Activated T-helper 1 cell treated with anti-CD3 and anti-CD28 coated beads, Interleukin-12 subunit alpha, Interleukin-12 subunit beta, Interleukin-2, Interleukin-4 antibody, amounts not matched to agents 30 ng/mL and 10 ng/mL and 1 ng/mL, durations not matched to agents 14 hours and 24 hours and 36 hours (primary cell): ENCODE measurements around the gene RPL23. TPM values are rescaled to one million over a fixed set of nuclear protein-coding genes. Genes with fewer than 3 reads are reported as not detected.

ENCODE experiments used
- DNase-seq: peaks from one replicate; pipeline ENCODE4 v3.0.0; 2021; ENCODE audit warnings: low spot score
- H3K27ac Mint-ChIP-seq: one replicate; pipeline ENCODE4 v1.8.0; 2021; ENCODE audit warnings: mild to moderate bottlenecking, mixed read lengths
- H3K27me3 Mint-ChIP-seq: one replicate; pipeline ENCODE4 v1.8.0; 2022; ENCODE audit warnings: mild to moderate bottlenecking, moderate library complexity, mixed read lengths; ENCODE audit not compliant: insufficient read depth
- H3K36me3 Mint-ChIP-seq: one replicate; pipeline ENCODE4 v1.8.0; 2021; ENCODE audit warnings: low read depth, mixed read lengths
- H3K4me1 Mint-ChIP-seq: one replicate; pipeline ENCODE4 v1.8.0; 2021; ENCODE audit warnings: low read depth, mixed read lengths
- H3K4me3 Mint-ChIP-seq: one replicate; pipeline ENCODE4 v1.8.0; 2021; ENCODE audit warnings: mild to moderate bottlenecking, moderate library complexity, mixed read lengths
- H3K9me3 Mint-ChIP-seq: one replicate; pipeline ENCODE4 v1.8.0; 2021; ENCODE audit warnings: mixed read lengths
- intact Hi-C: fragments of 100-400 bp; cut with micrococcal nuclease; formaldehyde crosslinking; loops from one replicate; pipeline ENCODE4 v1.15.1; 2024
- total RNA-seq: library from RNA; stranded (reverse); gene quantifications from 2 replicates; pipeline ENCODE4 v1.2.3, GENCODE V29; 2022

The RPL23 gene
- total RNA-seq = 1,847 and 1,871 TPM in 2 replicates

DNA sequence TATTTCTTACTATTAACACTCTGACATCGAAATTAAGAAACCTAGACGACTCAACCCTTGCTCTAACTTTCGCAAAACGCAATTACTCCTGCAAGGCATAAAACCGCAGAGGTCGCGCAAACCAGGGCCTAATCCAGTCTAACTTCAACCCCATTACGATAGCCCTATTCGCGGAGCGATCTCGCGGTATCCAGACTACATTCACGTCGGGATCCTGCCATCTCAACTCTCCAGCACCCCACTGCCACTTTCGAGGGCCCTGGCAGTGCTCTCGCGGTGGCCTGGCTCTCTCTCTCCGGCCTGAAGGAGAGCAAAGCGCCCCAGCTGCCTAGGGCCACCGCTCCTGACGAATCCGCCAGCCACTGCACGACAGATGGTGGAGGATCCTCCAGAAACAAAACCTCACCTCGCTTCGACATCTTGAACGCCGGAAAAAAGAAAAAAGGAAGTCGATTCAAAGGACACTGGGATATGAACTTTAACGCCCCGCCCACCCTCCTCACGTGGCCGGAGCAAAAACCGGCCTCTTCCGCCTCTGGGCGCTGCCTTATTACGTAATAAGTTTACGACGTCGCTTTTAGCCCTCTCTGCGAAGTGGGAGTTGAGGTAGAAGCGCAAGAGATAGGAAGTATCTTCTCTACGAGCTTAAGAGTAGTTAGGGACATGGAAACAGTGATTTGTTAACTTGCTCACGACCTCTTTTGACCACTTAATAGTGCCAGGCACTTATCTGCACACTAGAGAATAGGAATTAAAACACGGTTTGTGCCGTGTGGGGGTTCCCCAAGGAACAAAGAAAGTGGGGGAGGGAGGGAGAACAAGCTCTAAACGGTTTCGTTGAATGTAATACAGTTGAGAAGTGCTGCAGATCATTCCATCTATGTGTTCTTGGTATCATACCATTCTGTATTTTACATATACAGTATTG is at the start of gene RPL23:
TSS of gene RPL23 (minus strand) at position 430 of the 928 bp plus-strand sequence. CDS start at position 419, 11 bp downstream.
- Mint-ChIP-seq H3K9me3 (no peaks in the 10 kb centered on the region), H3K4me1 (peaks cover 44% of the 10 kb centered on the region), H3K4me3 (peak within 1 kb of the TSS; percentile 99), H3K36me3 (peaks cover 51% of the 10 kb centered on the region), H3K27ac (peak within 1 kb of the TSS; percentile 97), H3K27me3 (no peaks in the 10 kb centered on the region)
- intact Hi-C loops = loop anchor here (1.0 to 5.0 kb wide), 10 partner anchors 16 to 344 kb away; partner anchors contain the start of genes CACNB1, FBXO47 and PSMB3
- DNase-seq = peak; percentile 90

DNA sequence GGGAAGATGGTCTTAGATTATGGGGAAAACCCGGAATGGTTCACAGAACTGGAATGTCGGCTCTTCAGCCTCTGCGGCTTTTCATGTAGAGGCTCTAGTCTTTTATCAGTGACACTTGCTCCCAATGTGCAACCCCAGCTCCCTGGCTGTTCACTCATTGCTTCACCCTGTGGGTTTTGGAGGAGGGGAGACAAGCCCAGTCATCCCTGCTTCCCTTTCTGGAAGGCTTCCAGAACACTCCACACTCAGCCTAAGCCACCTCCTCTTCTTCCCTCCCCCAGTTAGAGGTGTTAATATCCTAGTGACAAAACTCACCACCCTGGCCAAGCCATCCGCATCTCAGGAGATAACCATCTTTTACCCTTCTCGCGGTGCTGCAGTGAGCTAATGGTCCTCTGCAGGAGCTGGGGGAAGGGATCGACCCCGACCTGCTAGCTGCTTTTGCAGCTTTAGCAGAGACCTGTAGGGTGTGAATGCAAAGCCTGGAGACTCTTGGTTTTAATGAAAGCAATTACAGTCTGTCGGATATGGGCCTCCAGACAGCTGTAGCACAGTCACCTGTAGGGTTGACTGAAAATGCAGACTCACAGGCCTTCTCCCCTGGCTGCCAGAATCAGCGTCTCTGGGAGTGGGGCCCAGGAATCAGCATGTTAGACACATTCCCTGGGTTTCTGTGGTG is 47.6 kb upstream of the RPL23 start:
- peaks cover 48% of the 10 kb centered on the region for H3K4me1 Mint-ChIP-seq
- peak overlapping the region; percentile 78 for H3K27ac Mint-ChIP-seq
- DNase-seq = no peak
- peaks cover 44% of the 10 kb centered on the region for H3K36me3 Mint-ChIP-seq
- H3K27me3 Mint-ChIP-seq = no peaks in the 10 kb centered on the region
- peak overlapping the region; percentile 26 for H3K4me3 Mint-ChIP-seq
- intact Hi-C loops = no loop called here
- H3K9me3 Mint-ChIP-seq = no peaks in the 10 kb centered on the region

DNA sequence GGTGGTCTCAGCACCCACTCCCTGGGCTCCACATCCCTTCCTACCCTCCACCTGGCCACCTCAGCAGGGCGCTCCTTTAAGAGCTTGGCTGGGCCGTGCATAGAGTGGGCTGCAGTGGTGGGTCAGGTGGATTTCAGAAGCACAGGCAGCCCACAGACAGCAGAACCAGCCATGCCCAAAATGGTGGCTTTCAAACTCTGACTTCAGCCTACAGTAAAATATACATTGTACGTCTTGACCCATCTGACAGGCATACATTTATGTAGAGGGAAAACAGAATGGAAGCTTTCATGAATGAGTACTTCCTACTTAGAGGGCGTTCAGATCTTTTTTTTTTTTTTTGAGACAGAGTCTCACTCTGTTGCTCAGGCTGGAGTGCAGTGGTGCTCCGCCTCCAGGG is 45.9 kb upstream of the RPL23 start:
- DNase-seq = no peak
- Mint-ChIP-seq H3K27me3 (no peaks in the 10 kb centered on the region), H3K27ac (peak overlapping the region; percentile 94), H3K4me3 (peak overlapping the region; percentile 74), H3K9me3 (no peaks in the 10 kb centered on the region), H3K4me1 (peaks cover 53% of the 10 kb centered on the region), H3K36me3 (peaks cover 41% of the 10 kb centered on the region)
- intact Hi-C loops = loop anchor here (2.0 kb wide), 1 partner anchor 17 kb away; no protein-coding TSS in a partner anchor

DNA sequence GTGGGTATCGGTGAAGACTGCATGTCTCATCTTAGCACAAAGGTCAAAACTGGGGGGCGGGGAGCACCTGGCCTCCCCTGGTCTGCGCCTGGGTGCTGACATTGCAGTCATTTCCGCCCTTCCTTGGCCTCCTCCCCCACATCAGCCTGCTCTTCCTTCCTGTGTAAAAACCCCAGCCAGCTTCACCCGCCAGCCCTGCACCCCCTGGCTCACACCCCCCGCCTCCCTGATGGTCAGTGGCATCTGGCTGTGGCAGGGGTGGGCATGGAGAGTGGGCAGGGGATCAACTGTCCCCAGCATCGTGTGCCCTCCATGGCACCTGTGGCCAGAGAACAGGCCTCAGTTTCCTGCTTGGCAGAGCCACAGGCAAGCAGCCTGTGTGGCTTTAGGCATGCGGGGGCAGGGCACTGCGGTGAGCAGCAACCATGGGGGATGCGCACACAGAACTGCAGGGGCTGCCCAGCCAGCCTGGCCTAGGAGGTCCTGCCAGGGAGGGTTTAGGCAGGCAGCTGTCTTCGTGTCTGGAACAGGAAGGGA is 45.4 kb upstream of the RPL23 start:
- Mint-ChIP-seq H3K36me3 (peaks cover 41% of the 10 kb centered on the region), H3K27me3 (no peaks in the 10 kb centered on the region), H3K4me1 (peaks cover 58% of the 10 kb centered on the region)

DNA sequence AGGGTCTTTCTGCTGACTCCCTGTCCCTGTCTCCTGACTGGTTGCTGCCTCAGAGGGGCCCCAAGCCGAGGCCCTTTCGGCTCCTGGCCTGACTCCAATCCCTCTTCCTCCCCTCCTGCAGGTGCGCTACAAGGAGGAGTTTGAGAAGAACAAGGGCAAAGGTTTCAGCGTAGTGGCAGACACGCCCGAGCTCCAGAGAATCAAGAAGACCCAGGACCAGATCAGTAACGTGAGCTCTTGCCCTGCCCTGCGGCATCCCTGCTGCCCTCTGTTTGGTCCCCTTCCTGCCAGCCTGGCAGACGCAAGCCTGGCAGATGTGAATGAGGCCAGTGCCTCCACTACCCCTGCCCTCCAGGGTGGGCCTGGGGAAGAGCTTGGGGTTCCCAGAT is 44.8 kb upstream of the RPL23 start:
- Mint-ChIP-seq H3K4me1 (peaks cover 54% of the 10 kb centered on the region), H3K9me3 (no peaks in the 10 kb centered on the region), H3K4me3 (peak overlapping the region; percentile 74), H3K36me3 (peaks cover 39% of the 10 kb centered on the region), H3K27ac (peak overlapping the region; percentile 94), H3K27me3 (no peaks in the 10 kb centered on the region)
- intact Hi-C loops = loop anchor here (1.0 to 2.0 kb wide), 4 partner anchors 15 to 45 kb away; partner anchors contain the start of gene RPL23
- DNase-seq = no peak

More for the DNA sequence above, 45.4 kb upstream of the RPL23 start:
- DNase-seq = peak; percentile 75
- intact Hi-C loops = loop anchor here (1.0 to 2.0 kb wide), 4 partner anchors 16 to 46 kb away; partner anchors contain the start of gene RPL23
- Mint-ChIP-seq H3K4me3 (peak overlapping the region; percentile 74), H3K9me3 (no peaks in the 10 kb centered on the region), H3K27ac (peak overlapping the region; percentile 94)

DNA sequence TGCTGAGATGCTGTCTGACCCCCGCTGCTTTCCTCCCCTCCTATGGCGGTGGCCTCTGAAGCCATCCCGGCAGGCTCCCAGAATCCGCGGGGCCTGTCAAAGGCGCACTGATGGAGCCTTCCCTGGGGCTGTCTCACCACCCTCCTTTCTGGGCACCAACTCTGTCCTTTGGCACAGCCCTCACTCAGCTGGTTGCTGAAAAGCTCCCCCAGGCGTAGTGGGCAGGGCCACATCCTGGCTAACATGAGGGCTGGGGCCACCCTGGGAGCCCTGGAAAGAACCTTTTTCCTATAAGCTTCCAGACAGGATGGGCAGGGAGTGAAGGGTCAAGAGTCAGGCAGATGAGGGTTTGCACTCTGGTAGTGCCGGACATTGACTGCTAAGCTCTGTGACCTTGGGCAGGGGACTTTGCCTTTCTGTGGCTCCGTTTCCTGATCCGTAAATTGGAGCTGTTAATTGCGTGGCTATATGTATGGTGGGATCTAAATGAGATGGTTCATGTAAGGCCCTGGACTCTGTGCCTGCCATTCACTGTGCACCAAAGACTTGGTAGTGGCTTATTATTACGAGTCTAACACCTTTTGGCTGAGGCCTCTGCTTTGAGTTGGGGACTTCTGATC is 44.3 kb upstream of the RPL23 start:
- Mint-ChIP-seq H3K4me3 (peak overlapping the region; percentile 74), H3K27ac (peak overlapping the region; percentile 94), H3K36me3 (peaks cover 36% of the 10 kb centered on the region), H3K4me1 (peaks cover 52% of the 10 kb centered on the region), H3K9me3 (no peaks in the 10 kb centered on the region), H3K27me3 (no peaks in the 10 kb centered on the region)
- intact Hi-C loops = loop anchor here (1.0 to 2.0 kb wide), 4 partner anchors 15 to 44 kb away; partner anchors contain the start of gene RPL23
- DNase-seq = no peak

DNA sequence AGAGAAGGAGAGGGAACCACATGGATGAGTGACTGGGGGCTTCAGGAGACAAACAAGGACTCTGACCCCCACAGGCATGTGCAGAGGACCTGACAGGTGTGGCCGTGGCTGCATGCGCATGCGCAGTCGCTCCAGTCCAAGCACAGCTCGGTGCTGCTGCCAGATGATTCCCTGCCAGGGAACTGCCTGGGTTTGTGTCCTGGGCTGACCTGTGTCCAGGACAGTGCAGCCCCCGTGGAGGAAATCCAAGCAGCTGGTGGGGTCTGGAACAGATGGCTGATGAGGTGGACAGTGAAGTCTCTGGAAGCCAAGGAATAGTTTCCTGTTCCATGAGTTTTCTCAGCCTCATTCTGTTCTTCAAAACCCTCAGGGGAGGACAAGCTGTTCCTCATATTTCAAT is 43.7 kb upstream of the RPL23 start:
- Mint-ChIP-seq H3K27ac (peak overlapping the region; percentile 94), H3K36me3 (peaks cover 38% of the 10 kb centered on the region), H3K4me3 (no peak overlapping the region), H3K9me3 (no peaks in the 10 kb centered on the region), H3K4me1 (peaks cover 58% of the 10 kb centered on the region), H3K27me3 (no peaks in the 10 kb centered on the region)
- no peak for DNase-seq
- intact Hi-C loops = no loop called here

DNA sequence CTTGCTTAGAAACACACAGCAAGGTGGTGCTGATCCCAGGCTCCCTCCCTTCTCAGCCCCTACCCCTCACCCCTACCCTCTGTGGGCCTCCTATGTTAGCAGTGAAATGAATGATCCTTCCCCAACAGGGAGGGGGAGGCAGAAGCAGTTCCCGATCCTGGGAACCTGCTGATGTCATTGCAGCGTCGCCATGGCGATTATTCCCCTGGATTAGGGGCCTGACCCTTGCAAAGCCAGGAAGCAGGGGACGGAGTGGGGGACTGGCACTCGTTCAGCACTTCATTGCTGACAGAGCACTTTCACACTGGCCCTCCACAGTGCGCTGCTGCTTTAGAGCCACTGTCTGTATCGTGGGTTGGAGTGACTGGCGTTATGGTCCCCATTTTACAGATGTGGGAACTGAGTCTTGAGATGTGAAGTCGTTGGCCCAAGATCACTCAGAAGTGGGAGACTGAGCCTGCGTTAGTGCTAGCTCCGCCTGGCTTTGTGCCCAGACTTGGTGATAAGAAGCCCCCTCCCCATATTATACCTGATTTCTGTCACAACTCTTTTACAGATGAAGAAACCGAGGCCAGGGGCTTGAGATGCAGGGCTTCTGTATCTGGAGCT is 42.9 kb upstream of the RPL23 start:
- H3K4me1 Mint-ChIP-seq = peaks cover 65% of the 10 kb centered on the region
- H3K27me3 Mint-ChIP-seq = no peaks in the 10 kb centered on the region
- intact Hi-C loops = no loop called here
- H3K36me3 Mint-ChIP-seq = peaks cover 42% of the 10 kb centered on the region
- no peaks in the 10 kb centered on the region for H3K9me3 Mint-ChIP-seq
- H3K4me3 Mint-ChIP-seq = no peak overlapping the region
- peak overlapping the region; percentile 67 for H3K27ac Mint-ChIP-seq
- no peak for DNase-seq

DNA sequence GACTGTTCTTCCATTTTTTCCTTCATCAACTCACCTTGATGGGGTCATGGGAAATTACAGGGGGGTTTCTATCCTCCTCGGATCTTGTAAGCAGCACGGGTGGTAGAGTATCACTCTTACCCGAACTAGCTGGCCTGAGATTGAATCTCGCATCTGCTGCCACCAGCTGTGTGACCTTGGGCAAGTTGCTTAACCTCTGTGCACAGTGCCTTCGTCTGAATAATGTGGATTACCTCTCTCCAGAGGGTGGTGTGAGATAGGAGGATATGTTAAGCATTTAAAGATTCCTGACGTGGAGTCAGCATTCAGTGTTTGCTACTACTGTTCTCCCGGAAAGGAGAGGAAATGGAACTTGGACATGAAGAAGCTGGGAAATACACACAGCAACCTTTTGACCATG is 40.8 kb upstream of the RPL23 start:
- intact Hi-C loops = no loop called here
- H3K4me1 Mint-ChIP-seq = peaks cover 72% of the 10 kb centered on the region

DNA sequence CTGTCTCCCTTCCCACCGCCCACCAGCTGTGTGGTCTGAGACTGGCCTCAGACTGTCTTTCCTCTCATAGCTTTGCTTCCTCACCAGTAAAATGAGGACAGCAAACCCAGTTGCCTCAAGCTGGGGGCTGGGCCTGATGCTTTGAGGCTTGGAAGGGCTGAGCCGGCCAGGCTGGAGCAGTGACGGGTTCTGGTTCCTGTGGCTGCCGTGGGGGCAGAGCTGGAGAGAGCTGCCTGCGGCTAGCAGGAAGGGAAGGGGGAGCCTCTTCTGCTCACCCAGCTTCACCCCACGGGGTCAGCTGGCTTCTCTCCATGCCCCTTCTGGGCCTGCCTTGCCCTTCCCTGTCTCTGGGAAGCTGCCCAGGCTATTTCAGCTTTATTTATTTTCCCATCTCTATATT is 40.1 kb upstream of the RPL23 start:
- Mint-ChIP-seq H3K36me3 (peaks cover 44% of the 10 kb centered on the region), H3K9me3 (no peaks in the 10 kb centered on the region), H3K4me3 (peak overlapping the region; percentile 31), H3K4me1 (peaks cover 72% of the 10 kb centered on the region), H3K27ac (peak overlapping the region; percentile 70), H3K27me3 (no peaks in the 10 kb centered on the region)
- intact Hi-C loops = no loop called here
- DNase-seq = no peak

More for the DNA sequence above, 40.8 kb upstream of the RPL23 start:
- H3K9me3 Mint-ChIP-seq = no peaks in the 10 kb centered on the region
- DNase-seq = no peak
- peak overlapping the region; percentile 70 for H3K27ac Mint-ChIP-seq
- H3K27me3 Mint-ChIP-seq = no peaks in the 10 kb centered on the region
- H3K36me3 Mint-ChIP-seq = peaks cover 43% of the 10 kb centered on the region
- H3K4me3 Mint-ChIP-seq = no peak overlapping the region

DNA sequence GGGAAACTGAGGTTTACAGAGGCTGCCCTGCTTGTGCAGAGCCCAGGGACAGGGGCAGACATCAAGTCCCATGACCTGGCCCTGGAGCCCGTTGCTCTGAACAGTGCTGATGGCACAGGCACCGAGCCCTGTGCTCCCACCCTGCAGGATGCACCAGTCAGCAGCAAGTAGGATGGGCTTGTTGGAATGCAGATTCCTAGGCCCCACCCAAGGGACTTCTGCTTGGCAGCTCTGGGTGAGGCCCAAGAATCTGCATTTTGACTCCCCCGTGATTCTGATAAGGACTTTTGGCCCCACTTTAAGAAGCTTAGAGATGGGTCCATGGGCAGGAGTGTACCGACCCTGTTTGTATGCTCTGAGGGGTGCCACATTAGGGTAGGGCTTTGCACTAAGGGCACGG is 39.6 kb upstream of the RPL23 start:
- peak overlapping the region; percentile 31 for H3K4me3 Mint-ChIP-seq

DNA sequence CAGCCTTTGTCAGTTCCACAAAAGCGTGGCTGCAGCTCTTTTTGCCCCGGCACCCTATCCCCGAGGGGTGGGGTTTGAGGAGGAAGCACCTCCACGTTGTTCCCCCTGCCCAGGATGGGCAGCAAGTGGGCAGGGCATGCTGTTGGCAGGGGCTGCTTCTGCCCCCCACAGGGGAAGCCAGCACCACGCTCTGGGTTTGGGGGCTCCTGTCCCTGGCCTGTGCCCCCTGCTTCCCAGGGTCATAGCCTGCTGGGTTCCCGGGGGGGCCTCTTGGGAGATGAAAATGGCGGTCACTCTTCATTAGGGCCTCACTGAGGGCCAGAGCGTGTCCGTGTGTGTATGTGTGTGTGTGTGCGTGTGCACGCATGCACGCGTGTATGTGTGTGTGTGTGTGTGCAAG is 39.1 kb upstream of the RPL23 start:
- DNase-seq = no peak
- Mint-ChIP-seq H3K4me3 (no peak overlapping the region), H3K9me3 (no peaks in the 10 kb centered on the region), H3K4me1 (peaks cover 66% of the 10 kb centered on the region), H3K27me3 (no peaks in the 10 kb centered on the region), H3K27ac (peak overlapping the region; percentile 73), H3K36me3 (peaks cover 40% of the 10 kb centered on the region)
- intact Hi-C loops = no loop called here

More for the DNA sequence above, 39.6 kb upstream of the RPL23 start:
- Mint-ChIP-seq H3K36me3 (peaks cover 43% of the 10 kb centered on the region), H3K4me1 (peaks cover 71% of the 10 kb centered on the region), H3K27me3 (no peaks in the 10 kb centered on the region), H3K9me3 (no peaks in the 10 kb centered on the region), H3K27ac (no peak overlapping the region)
- no peak for DNase-seq
- intact Hi-C loops = no loop called here
